K562 (cell line): ENCODE results near the gene RAP2B. TPM values are rescaled to one million over a fixed set of nuclear protein-coding genes. Genes with fewer than 3 reads are reported as not detected.

ENCODE experiments used
- CBFA2T2 ChIP-seq: fragments of 450-650 bp; conservative IDR thresholded peaks from 2 replicates; pipeline ENCODE4 v1.6.1; 2017; ENCODE audit warnings: mild to moderate bottlenecking
- CBX3 ChIP-seq, 2 experiments: IDR thresholded peaks; 1 replicate in 1 of 2; 2 replicates in 1 of 2; pipeline ENCODE4 v1.6.1; 2012; ENCODE audit warnings: inconsistent platforms in 2 of 2, low read length in 2 of 2, borderline replicate concordance in 1 of 2, control low read depth in 1 of 2
- CUX1 ChIP-seq: fragments of 200-800 bp; sonication (Bioruptor generic); IDR thresholded peaks from 2 replicates; pipeline ENCODE4 v1.6.1; 2016; ENCODE audit warnings: missing genetic modification characterization, missing compliant biosample characterization
- DPF2 ChIP-seq: fragments of 450-650 bp; IDR thresholded peaks from 2 replicates; pipeline ENCODE4 v1.6.1; 2016
- ETS2 ChIP-seq: IDR thresholded peaks from 2 replicates; pipeline ENCODE4 v1.6.1; 2016; ENCODE audit warnings: borderline replicate concordance, missing genetic modification characterization, mild to moderate bottlenecking, moderate library complexity, missing compliant biosample characterization; ENCODE audit not compliant: poor library complexity, severe bottlenecking
- ETV1 ChIP-seq: fragments of 450-650 bp; conservative IDR thresholded peaks from 2 replicates; pipeline ENCODE4 v1.6.1; 2016; ENCODE audit warnings: missing genetic modification characterization, control low read depth, low read depth, missing compliant biosample characterization
- ETV5 ChIP-seq: sonication (generic); formaldehyde crosslinking; IDR thresholded peaks from 2 replicates; pipeline ENCODE4 v1.4.0; 2020; ENCODE audit warnings: low read depth, mild to moderate bottlenecking, missing genetic modification reagents
- FOXM1 ChIP-seq, 2 experiments: fragments of 450-650 bp in 1 of 2; sonication (generic) in 1 of 2; formaldehyde crosslinking in 1 of 2; IDR thresholded peaks; 2 replicates each; pipeline versions ENCODE4 v1.6.1 to v1.9.0; 2017 to 2022; ENCODE audit warnings: low read depth in 2 of 2, mild to moderate bottlenecking in 2 of 2, missing genetic modification reagents in 1 of 2, moderate library complexity in 1 of 2
- GATAD2A ChIP-seq: fragments of 450-650 bp; IDR thresholded peaks from 2 replicates; pipeline ENCODE4 v1.6.1; 2017
- HOMEZ ChIP-seq: fragments of 250-450 bp; sonication (Bioruptor Pico); IDR thresholded peaks from 2 replicates; pipeline ENCODE4 v1.4.0; 2020; ENCODE audit warnings: mild to moderate bottlenecking, moderate library complexity
- MTA2 ChIP-seq: fragments of 450-650 bp; IDR thresholded peaks from 2 replicates; pipeline ENCODE4 v1.6.1; 2016; ENCODE audit warnings: low read depth
- NFE2 ChIP-seq: IDR thresholded peaks from 2 replicates; pipeline ENCODE4 v1.6.1; 2014; ENCODE audit warnings: antibody characterized with exemption, low read depth
- NFIC ChIP-seq: fragments of 450-650 bp; IDR thresholded peaks from 2 replicates; pipeline ENCODE4 v1.6.1; 2017; ENCODE audit warnings: mild to moderate bottlenecking, inconsistent platforms
- NR2C1 ChIP-seq, 2 experiments: fragments of 450-650 bp; IDR thresholded peaks; 2 replicates each; pipeline ENCODE4 v1.6.1; 2017; ENCODE audit warnings: mild to moderate bottlenecking in 2 of 2, antibody characterized with exemption in 1 of 2, inconsistent platforms in 1 of 2, missing compliant biosample characterization in 1 of 2, missing genetic modification characterization in 1 of 2
- RBM34 ChIP-seq: fragments of 200-400 bp; formaldehyde crosslinking; IDR thresholded peaks from 2 replicates; pipeline ENCODE4 v1.6.1; 2018; ENCODE audit warnings: low read length, borderline replicate concordance; ENCODE audit not compliant: insufficient read depth
- SIN3A ChIP-seq, 2 experiments: fragments of 150-350 bp in 1 of 2; IDR thresholded peaks; 2 replicates each; pipeline ENCODE4 v1.6.1; 2011 to 2016; ENCODE audit warnings: borderline replicate concordance in 2 of 2, low read depth in 2 of 2, low read length in 2 of 2, mild to moderate bottlenecking in 2 of 2, moderate library complexity in 2 of 2; ENCODE audit not compliant: control insufficient read depth in 1 of 2
- SMARCC2 ChIP-seq: fragments of 450-650 bp; IDR thresholded peaks from 2 replicates; pipeline ENCODE4 v1.6.1; 2017; ENCODE audit warnings: antibody characterized with exemption, moderate library complexity, mild to moderate bottlenecking, low read depth
- SMARCE1 ChIP-seq: fragments of 450-650 bp; IDR thresholded peaks from 2 replicates; pipeline ENCODE4 v1.7.1; 2016; ENCODE audit warnings: mild to moderate bottlenecking
- SOX6 ChIP-seq: fragments of 450-650 bp; IDR thresholded peaks from 2 replicates; pipeline ENCODE4 v1.6.1; 2014; ENCODE audit warnings: mild to moderate bottlenecking
- TOE1 ChIP-seq, 2 experiments: fragments of 450-650 bp in 1 of 2; sonication (generic) in 1 of 2; formaldehyde crosslinking in 1 of 2; IDR thresholded peaks; 2 replicates each; pipeline versions ENCODE4 v1.7.1 to v1.8.0; 2016 to 2022; ENCODE audit warnings: borderline replicate concordance in 2 of 2, mild to moderate bottlenecking in 2 of 2, antibody characterized with exemption in 1 of 2, inconsistent platforms in 1 of 2, low read depth in 1 of 2, missing genetic modification reagents in 1 of 2, moderate library complexity in 1 of 2
- ZNF23 ChIP-seq: fragments of 250-450 bp; sonication (Bioruptor Pico); IDR thresholded peaks from 2 replicates; pipeline ENCODE4 v1.4.0; 2020; ENCODE audit warnings: mild to moderate bottlenecking
- ZNF24 ChIP-seq: fragments of 450-650 bp; IDR thresholded peaks from 2 replicates; pipeline ENCODE4 v1.6.1; 2016
- ZSCAN32 ChIP-seq: fragments of 450-650 bp; formaldehyde crosslinking; IDR thresholded peaks from 2 replicates; pipeline ENCODE4 v1.4.0; 2020; ENCODE audit warnings: mild to moderate bottlenecking, moderate library complexity
- polyA plus RNA-seq, 8 experiments: library from polyadenylated mRNA; depleted of rRNA in 4 of 8; stranded (reverse) in 5 of 8; unstranded in 3 of 8; fragments of >200 nt; fragmentation: Nextera tagmentation in 2 of 8; fragmentation: Illumina TruSeq in 1 of 8; extraction: Ambion mirVana in 2 of 8; extraction: Trizol in 1 of 8; gene quantifications; 2 replicates each; pipeline versions ENCODE4 v1.2.1 to v1.2.3, GENCODE V29; 2011 to 2014; ENCODE audit warnings: inconsistent platforms in 1 of 8, missing spikeins in 1 of 8
- total RNA-seq, 7 experiments: library from RNA; depleted of rRNA in 6 of 7; stranded (reverse); fragments of >200 nt in 6 of 7; fragmentation: Illumina TruSeq in 2 of 7; extraction: Trizol in 2 of 7; gene quantifications; 2 replicates each; pipeline versions ENCODE4 v1.2.1 to v1.2.3, GENCODE V29; 2011 to 2021; ENCODE audit warnings: low replicate concordance in 1 of 7

Gene RAP2B
- total and polyA plus RNA-seq, 9 of the 15 experiments (the other 6 are each of a cell fraction or from before 2014, with no cell fraction given) = 9.4 to 31.2 (median 15.8) TPM

GRCh38 chr3:153166206-153166605, 4.2 kb downstream of the RAP2B start (continued):
- TF ChIP-seq HOMEZ = no peak
- no peak for TF ChIP-seq ZSCAN32 (CRISPR knock-in tag)
- TF ChIP-seq ZNF24 = no peak
- 0 out of 2 replicates have a peak, but pooled peaks have one; percentile 2 for TF ChIP-seq NFIC
- 0 out of 2 replicates have a peak, but pooled peaks have one; percentile 26 for TF ChIP-seq ETV5 (CRISPR knock-in tag)
- no peak for TF ChIP-seq CUX1 (CRISPR knock-in tag)
- no peak for TF ChIP-seq ETS2 (tag)
- peak; percentile 64 for TF ChIP-seq ETV1
- TF ChIP-seq FOXM1 (IDR thresholded peaks at IDR 0.05; ENCODE audit: low read depth) = peak; percentile 70; the same call in 1 of the 2 replicates
- no peak for TF ChIP-seq FOXM1 (CRISPR knock-in tag; IDR thresholded peaks at IDR 0.05; ENCODE audit: low read depth)
- peak; percentile 45 for TF ChIP-seq SOX6
- TF ChIP-seq SMARCC2 = peak; percentile 79
- peak; percentile 96 for TF ChIP-seq DPF2
- TF ChIP-seq ZNF23 = no peak
- peak; percentile 23 to 80; a peak in 1 of 4 replicates for TF ChIP-seq SIN3A (IDR thresholded peaks at IDR 0.05; ENCODE audit: borderline replicate concordance in 2 of 2, control insufficient read depth in 1 of 2, low read depth in 2 of 2, low read length in 2 of 2)
- TF ChIP-seq RBM34 = no peak
- peak; percentile 58 for TF ChIP-seq CBFA2T2
- TF ChIP-seq CBX3 (IDR thresholded peaks at IDR 0.05; ENCODE audit: borderline replicate concordance in 1 of 2, low read length in 2 of 2) = peak in 1 of 2 experiments; percentile 66; a peak in 1 of 3 replicates
- 0 out of 2 replicates have a peak, but pooled peaks have one; percentile 31 for TF ChIP-seq MTA2
- peak; percentile 16 for TF ChIP-seq NFE2
- TF ChIP-seq GATAD2A = 0 out of 2 replicates have a peak, but pooled peaks have one; percentile 7
- TF ChIP-seq NR2C1 (IDR thresholded peaks at IDR 0.05) = no peak
- TF ChIP-seq NR2C1 (tag; IDR thresholded peaks at IDR 0.05) = 0 out of 2 replicates have a peak, but pooled peaks have one; percentile 44
- TF ChIP-seq SMARCE1 = peak; percentile 89
- 0 out of 2 replicates have a peak, but pooled peaks have one; percentile 19 for TF ChIP-seq TOE1 (IDR thresholded peaks at IDR 0.05; ENCODE audit: borderline replicate concordance)
- no peak for TF ChIP-seq TOE1 (CRISPR knock-in tag; IDR thresholded peaks at IDR 0.05; ENCODE audit: borderline replicate concordance, low read depth)
